Muscle of arm (tissue), 12 donors: ENCODE data around the gene OR52E5. TPM values are rescaled to one million over a fixed set of nuclear protein-coding genes. Genes with fewer than 3 reads are reported as not detected.

Source experiments
- DNase-seq: peaks from one replicate; pipeline ENCODE4 v3.0.0-alpha.2; 2013
- polyA plus RNA-seq, 12 donors: library from polyadenylated mRNA; unstranded; fragments of 120-200 nt; gene quantifications; one replicate each; pipeline ENCODE4 v1.2.1, GENCODE V29; 2013; ENCODE audit not compliant: insufficient read length in 12 of 12

Gene OR52E5
- polyA plus RNA-seq, 12 donors: not detected

GRCh38 chr11:5933116-5933515 is 40.1 kb downstream of the OR52E5 start:
- DNase-seq: no peak

- DNase-seq: no peak
Observed at GRCh38 chr11:5937868-5938602, 45.0 kb downstream of the OR52E5 start.

GRCh38 chr11:5938603-5938965 is 45.6 kb downstream of the OR52E5 start:
- no peak for DNase-seq

GRCh38 chr11:5940748-5941147 is 47.7 kb downstream of the OR52E5 start:
- DNase-seq: no peak

- no peak for DNase-seq
Observed at GRCh38 chr11:5941951-5942350, 48.9 kb downstream of the OR52E5 start, which contains the start of gene OR56A3. OR56A3 (plus strand) TSS chr11:5942251; CDS start chr11:5947347, 5,096 bp downstream.

Other genes with a start within 250 kb of the OR52E5 start
- 10 to 100 TPM in 11 of 12 donors, not detected in 1; 10.8 to 23.6 (median 14.5) TPM for gene TRIM5, start 208.1 kb upstream of the OR52E5 start, polyA plus RNA-seq
- 10 to 100 TPM in 4 of 12 donors, 1 to 10 TPM in 7, not detected in 1; 4.5 to 17.5 (median 9.6) TPM for gene TRIM22, start 203.4 kb upstream of the OR52E5 start, polyA plus RNA-seq
- not detected for gene OR56B1, start 156.8 kb upstream of the OR52E5 start, polyA plus RNA-seq
- gene OR52N4, start 139.0 kb upstream of the OR52E5 start, polyA plus RNA-seq: not detected
- not detected for gene OR52N5, start 109.9 kb upstream of the OR52E5 start, polyA plus RNA-seq
- gene OR52N1, start 101.9 kb upstream of the OR52E5 start, polyA plus RNA-seq: not detected
- not detected for gene OR52N2, start 84.3 kb upstream of the OR52E5 start, polyA plus RNA-seq
- not detected for gene OR52E6, start 51.3 kb upstream of the OR52E5 start, polyA plus RNA-seq
- gene OR52E8, start 35.5 kb upstream of the OR52E5 start, polyA plus RNA-seq: not detected
- gene OR52E4, start 12.6 kb upstream of the OR52E5 start, polyA plus RNA-seq: under 1 TPM in 1 of 12 donors, not detected in 11; 0.05 TPM
- not detected for gene OR56A3, start 49.0 kb downstream of the OR52E5 start, polyA plus RNA-seq
- gene OR56A5, start 75.3 kb downstream of the OR52E5 start, polyA plus RNA-seq: not detected
- gene OR52L1, start 93.8 kb downstream of the OR52E5 start, polyA plus RNA-seq: not detected
- gene OR56A4, start 113.7 kb downstream of the OR52E5 start, polyA plus RNA-seq: under 1 TPM in 2 of 12 donors, not detected in 10; 0.08 TPM
- gene OR56A1, start 137.6 kb downstream of the OR52E5 start, polyA plus RNA-seq: not detected
- gene OR56B4, start 214.5 kb downstream of the OR52E5 start, polyA plus RNA-seq: not detected